Panc1 (cell line): ENCODE results near the gene MCAM. TPM values are rescaled to one million over a fixed set of nuclear protein-coding genes. Genes with fewer than 3 reads are reported as not detected.

Experiments used
- ATAC-seq: fragments of 200-7000 bp; cut with Tn5 transposase; 2 replicates; pipeline ENCODE4 v1.9.1; 2020; ENCODE audit warnings: mild to moderate bottlenecking, moderate library complexity
- BruUV-seq: library from RNA; stranded (reverse); fragments of 400-500 nt; replicated peaks from 2 replicates; lab custom pipeline; 2021; lab: Mats Ljungman, UMichigan
- CTCF ChIA-PET: fragments of 300-600 bp; sonication (Branson Sonifier 250); formaldehyde crosslinking; loops from one replicate; lab custom pipeline; 2022; ENCODE audit warnings: antibody characterized with exemption; lab: Charles Lee
- POLR2A ChIA-PET: fragments of 300-600 bp; sonication (Branson Sonifier 250); formaldehyde crosslinking; loops from one replicate; lab custom pipeline; 2022; ENCODE audit warnings: antibody characterized with exemption; lab: Charles Lee
- DNase-seq: peaks from one replicate; pipeline ENCODE4 v3.0.0-alpha.2; 2010; ENCODE audit warnings: low read depth, low spot score
- H3K27ac ChIP-seq: 2 replicates; pipeline ENCODE4 v1.5.1; 2011; ENCODE audit warnings: mild to moderate bottlenecking, low read length, inconsistent platforms
- H3K27me3 ChIP-seq: fragments of 200-500 bp; sonication (Bioruptor generic); 2 replicates; pipeline ENCODE4 v1.6.0; 2014; ENCODE audit warnings: low read length, inconsistent platforms; ENCODE audit not compliant: control insufficient read depth, insufficient read depth
- H3K36me3 ChIP-seq: fragments of 200-500 bp; sonication (Bioruptor generic); 2 replicates; pipeline ENCODE4 v1.5.1; 2014; ENCODE audit warnings: inconsistent platforms, mild to moderate bottlenecking, low read length, moderate library complexity; ENCODE audit not compliant: control insufficient read depth, insufficient read depth
- H3K4me1 ChIP-seq: 2 replicates; pipeline ENCODE4 v1.5.1; 2011; ENCODE audit warnings: inconsistent platforms, mild to moderate bottlenecking, low read length, moderate library complexity; ENCODE audit not compliant: control insufficient read depth, insufficient read depth
- H3K4me3 ChIP-seq, 2 experiments: 2 replicates each; pipeline ENCODE4 v1.5.1; 2011 to 2012; ENCODE audit warnings: low read depth in 2 of 2, low read length in 2 of 2, mild to moderate bottlenecking in 2 of 2, inconsistent platforms in 1 of 2, moderate library complexity in 1 of 2
- H3K9me3 ChIP-seq: fragments of 200-500 bp; sonication (Bioruptor generic); 2 replicates; pipeline ENCODE4 v1.5.1; 2014; ENCODE audit warnings: low read depth, mild to moderate bottlenecking, inconsistent platforms, low read length, moderate library complexity; ENCODE audit not compliant: control insufficient read depth, insufficient read depth
- CTCF ChIP-seq: fragments of 450-650 bp; IDR thresholded peaks from 2 replicates; pipeline ENCODE4 v1.5.1; 2017; ENCODE audit warnings: mild to moderate bottlenecking
- POLR2AphosphoS5 ChIP-seq: IDR thresholded peaks from 2 replicates; pipeline ENCODE4 v1.6.1; 2012; ENCODE audit warnings: mild to moderate bottlenecking, low read depth, low read length, moderate library complexity
- REST ChIP-seq, 2 experiments: IDR thresholded peaks; 2 replicates each; pipeline ENCODE4 v1.6.1; 2011 to 2012; ENCODE audit warnings: low read depth in 2 of 2, control low read depth in 1 of 2, low read length in 1 of 2, mild to moderate bottlenecking in 1 of 2, moderate library complexity in 1 of 2; ENCODE audit not compliant: insufficient read depth in 1 of 2
- SIN3A ChIP-seq: IDR thresholded peaks from 2 replicates; pipeline ENCODE4 v1.6.1; 2012; ENCODE audit warnings: low read depth, mild to moderate bottlenecking, low read length, moderate library complexity, borderline replicate concordance; ENCODE audit not compliant: insufficient read depth
- TCF7L2 ChIP-seq: IDR thresholded peaks from 2 replicates; pipeline ENCODE4 v1.6.1; 2011; ENCODE audit warnings: mild to moderate bottlenecking, low read depth, low read length, inconsistent platforms
- in situ Hi-C: cut with HindIII; loops from 2 replicates; pipeline ENCODE4 v1.10.0; 2016; ENCODE audit warnings: low sequenced_read_pairs, low pct_unique_long_range_greater_than_20kb
- intact Hi-C: fragments of 100-400 bp; cut with micrococcal nuclease; formaldehyde crosslinking; loops from one replicate; pipeline ENCODE4 v1.10.0; 2022; ENCODE audit not compliant: unreplicated experiment
- total RNA-seq: library from RNA; stranded (reverse); gene quantifications from one replicate; pipeline ENCODE4 v1.2.1, GENCODE V29; 2021; ENCODE audit not compliant: unreplicated experiment

The MCAM gene
- total RNA-seq, 1 experiment from 2014 or later, result 27.2 TPM

GRCh38 chr11:119320240-119320775, 3.4 kb upstream of the MCAM start:
- no peaks in the 10 kb centered on the region for H3K36me3 ChIP-seq
- ChIA-PET POLR2A (interaction anchor here (1.7 kb wide), 1 partner anchor 18 kb away, joined by 4 read pairs; no protein-coding TSS in a partner anchor), CTCF (interaction anchor here (0.6 to 4.6 kb wide), 6 partner anchors 12 to 154 kb away, joined by 3 to 43 read pairs (median 4); no protein-coding TSS in a partner anchor)
- DNase-seq, result no peak
- peaks cover 53% of the 10 kb centered on the region for H3K4me1 ChIP-seq
- intact Hi-C loops, result loop anchor here (5.0 kb wide), 1 partner anchor 173 kb away; the partner anchor contains the start of gene ABCG4
- in situ Hi-C loops, result no loop called here
- TF ChIP-seq POLR2AphosphoS5 (no peak), REST (IDR thresholded peaks at IDR 0.05; ENCODE audit: insufficient read depth in 1 of 2, low read depth in 2 of 2, low read length in 1 of 2) (no peak), SIN3A (no peak), TCF7L2 (no peak), CTCF (no peak)
- no peaks in the 10 kb centered on the region for H3K27me3 ChIP-seq
- peak; percentile 12 for ATAC-seq
- H3K27ac ChIP-seq, result peak overlapping the region; percentile 82
- peak overlapping the region; percentile 39 to 68 for H3K4me3 ChIP-seq
- BruUV-seq, result no TSS peak
- no peaks in the 10 kb centered on the region for H3K9me3 ChIP-seq

- Histone ChIP-seq H3K4me3 (no peak overlapping the region), H3K9me3 (no peaks in the 10 kb centered on the region), H3K36me3 (no peaks in the 10 kb centered on the region), H3K27ac (peak overlapping the region; percentile 78), H3K4me1 (peaks cover 55% of the 10 kb centered on the region), H3K27me3 (no peaks in the 10 kb centered on the region)
- ChIA-PET POLR2A (interaction anchor here (1.7 kb wide), 1 partner anchor 18 kb away, joined by 4 read pairs; no protein-coding TSS in a partner anchor), CTCF (interaction anchor here (0.6 to 1.0 kb wide), 2 partner anchors 9 to 19 kb away, joined by 3 to 12 read pairs; no protein-coding TSS in a partner anchor)
- TF ChIP-seq REST (IDR thresholded peaks at IDR 0.05; ENCODE audit: insufficient read depth in 1 of 2, low read depth in 2 of 2, low read length in 1 of 2) (no peak), SIN3A (no peak), POLR2AphosphoS5 (no peak)
- intact Hi-C loops (loop anchor here (5.0 kb wide), 1 partner anchor 172 kb away; the partner anchor contains the start of gene ABCG4), in situ Hi-C loops (no loop called here)
- no TSS peak for BruUV-seq
- DNase-seq (no peak), ATAC-seq (no peak)
Measured at GRCh38 chr11:119319700-119320239, 2.8 kb upstream of the MCAM start.
